Activated CD4-positive, alpha-beta T cell treated with anti-CD3 and anti-CD28 coated beads for 1 hour (primary cell): ENCODE data around the gene PNKD.
A peak's percentile ranks its signal among the peaks of the same experiment; 100 is the strongest.

Source experiments
- DNase-seq: peaks from one replicate; pipeline ENCODE4 v3.0.0-alpha.2; 2020

PNKD gene

GRCh38 chr2:218320704-218321336, 50.5 kb downstream of the PNKD start:
- DNase-seq: no peak

DNA sequence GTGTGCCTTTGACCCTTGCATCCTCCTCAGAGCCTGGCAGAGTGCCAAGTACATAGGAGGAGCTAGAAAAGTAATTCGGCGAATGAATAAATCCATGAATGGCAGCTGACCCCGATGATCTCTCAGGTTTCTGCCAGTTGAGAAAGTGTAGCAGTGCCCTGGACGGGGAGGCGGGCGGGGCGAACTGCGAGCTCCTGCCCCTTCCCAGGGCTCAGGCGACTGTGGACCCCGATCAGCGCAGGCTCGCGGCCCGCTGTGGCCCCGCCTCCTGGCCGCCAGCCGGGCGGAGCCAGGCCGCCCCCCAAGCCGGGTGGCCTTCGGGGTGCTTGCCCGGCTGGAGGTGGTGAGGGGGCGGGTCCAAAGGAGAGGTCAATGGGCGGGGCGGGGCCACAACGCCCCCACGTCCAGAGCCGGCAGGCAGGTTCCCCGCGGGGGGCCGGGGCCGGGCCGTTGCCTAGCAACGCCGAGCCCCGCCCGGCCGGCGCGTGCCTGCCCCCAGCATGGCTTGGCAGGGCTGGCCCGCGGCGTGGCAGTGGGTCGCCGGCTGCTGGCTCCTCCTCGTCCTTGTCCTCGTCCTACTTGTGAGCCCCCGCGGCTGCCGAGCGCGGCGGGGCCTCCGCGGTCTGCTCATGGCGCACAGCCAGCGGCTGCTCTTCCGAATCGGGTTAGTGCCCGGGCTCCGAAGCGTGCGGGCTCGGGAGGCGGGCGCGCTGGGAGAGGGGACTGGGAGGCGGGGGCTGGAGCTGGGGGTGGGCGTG, 52.6 kb downstream of the PNKD start:
- DNase-seq: peak; percentile 25

DNA sequence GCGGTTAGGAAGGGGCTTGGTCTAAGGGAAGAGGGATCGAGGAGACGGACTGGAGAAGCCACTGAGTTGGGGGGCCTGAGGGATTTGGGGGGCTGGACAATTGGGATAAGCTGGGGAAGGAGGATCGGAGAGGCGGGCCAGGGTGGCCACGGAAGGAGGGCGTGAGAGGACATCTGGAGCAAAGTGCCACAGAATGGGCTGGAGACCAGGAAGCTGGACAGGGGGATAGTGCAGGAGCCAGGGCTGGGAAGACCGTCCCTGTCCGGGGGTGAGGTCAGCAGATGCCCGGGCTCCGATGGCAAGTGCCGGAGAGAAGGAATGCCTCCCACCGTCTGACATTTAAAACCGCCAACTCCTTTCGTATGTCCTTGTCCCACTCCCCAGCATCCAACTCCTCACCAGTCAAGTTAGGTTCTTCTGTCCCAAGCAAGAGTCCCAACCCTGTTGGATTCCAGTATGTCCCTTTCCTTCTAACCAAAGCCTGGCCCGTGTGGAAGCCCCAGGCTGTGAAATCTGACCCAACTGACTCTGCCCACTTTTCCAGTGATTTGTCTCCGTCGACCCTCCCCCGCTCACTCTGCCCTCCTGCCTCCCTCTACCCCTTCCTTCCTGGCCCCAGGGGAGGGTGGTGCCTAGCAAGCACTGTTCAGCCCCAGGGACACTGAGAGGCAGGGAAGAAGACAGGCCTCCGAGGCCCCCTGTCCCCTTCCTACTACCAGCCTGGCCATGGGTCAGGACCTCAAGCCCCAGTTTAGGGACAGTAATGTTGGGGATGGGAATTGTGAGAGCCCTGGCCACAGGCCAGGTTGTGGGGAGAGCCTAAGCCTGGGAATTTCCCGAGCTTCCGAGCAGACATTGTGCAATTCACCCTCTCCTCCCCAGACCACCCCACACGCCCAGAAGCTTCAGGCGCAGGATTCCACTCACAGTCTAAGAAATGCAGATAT, 53.5 kb downstream of the PNKD start:
- no peak for DNase-seq

- DNase-seq: no peak
Measured at GRCh38 chr2:218325566-218326160, 55.3 kb downstream of the PNKD start.

- no peak for DNase-seq
Measured at GRCh38 chr2:218326315-218326714, 56.0 kb downstream of the PNKD start.

GRCh38 chr2:218327451-218328210, 57.3 kb downstream of the PNKD start:
- DNase-seq: no peak

DNA sequence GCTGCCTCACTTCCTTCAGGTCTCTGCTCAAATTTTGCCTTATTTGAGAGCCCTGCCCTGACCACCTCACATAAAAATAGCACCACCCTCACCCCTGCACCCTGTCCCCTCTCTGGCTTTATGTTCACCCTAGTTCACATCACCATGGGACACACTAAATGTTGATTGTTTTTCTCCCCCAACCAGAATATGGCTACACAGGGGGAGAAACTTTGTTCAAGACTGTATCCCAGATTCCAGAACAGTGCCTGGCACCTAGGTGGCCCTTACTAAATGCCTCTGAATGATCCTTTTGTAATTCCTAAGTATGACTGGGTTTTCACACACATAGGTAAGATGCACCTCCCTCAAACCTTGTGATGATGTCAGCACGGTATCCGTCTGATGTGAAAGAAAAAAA, 58.0 kb downstream of the PNKD start:
- DNase-seq: no peak

GRCh38 chr2:218329027-218329825, 58.9 kb downstream of the PNKD start:
- no peak for DNase-seq

- no peak for DNase-seq
Measured at GRCh38 chr2:218329826-218330593, 59.7 kb downstream of the PNKD start.

GRCh38 chr2:218331745-218332144, 61.4 kb downstream of the PNKD start:
- no peak for DNase-seq

GRCh38 chr2:218332288-218332687, 62.0 kb downstream of the PNKD start:
- DNase-seq: no peak

GRCh38 chr2:218332920-218333645, 62.8 kb downstream of the PNKD start:
- DNase-seq: no peak

GRCh38 chr2:218334531-218334930, 64.2 kb downstream of the PNKD start:
- DNase-seq: no peak

DNA sequence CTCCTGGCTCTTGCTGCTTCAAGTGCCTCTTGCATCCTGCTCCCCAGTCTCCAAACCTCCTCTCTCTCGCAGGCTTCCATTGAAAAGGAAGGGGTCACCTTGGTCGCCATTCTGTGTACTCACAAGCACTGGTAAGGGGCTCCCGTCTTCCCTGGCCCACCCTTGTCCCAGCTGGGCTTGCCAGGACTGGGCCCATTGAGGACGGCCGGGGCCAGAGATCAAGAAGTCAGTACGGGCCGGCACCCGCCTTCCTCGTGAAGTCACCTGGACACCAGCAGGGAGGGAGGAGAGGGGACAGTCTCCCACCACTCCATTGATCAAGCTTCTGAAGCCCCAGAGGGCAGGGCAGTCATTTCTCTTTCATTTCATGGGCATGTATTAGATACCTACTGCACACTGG, 70.3 kb downstream of the PNKD start:
- no peak for DNase-seq

- no peak for DNase-seq
Measured at GRCh38 chr2:218341381-218341780, 71.1 kb downstream of the PNKD start.

GRCh38 chr2:218342837-218343236, 72.5 kb downstream of the PNKD start:
- DNase-seq: no peak

DNA sequence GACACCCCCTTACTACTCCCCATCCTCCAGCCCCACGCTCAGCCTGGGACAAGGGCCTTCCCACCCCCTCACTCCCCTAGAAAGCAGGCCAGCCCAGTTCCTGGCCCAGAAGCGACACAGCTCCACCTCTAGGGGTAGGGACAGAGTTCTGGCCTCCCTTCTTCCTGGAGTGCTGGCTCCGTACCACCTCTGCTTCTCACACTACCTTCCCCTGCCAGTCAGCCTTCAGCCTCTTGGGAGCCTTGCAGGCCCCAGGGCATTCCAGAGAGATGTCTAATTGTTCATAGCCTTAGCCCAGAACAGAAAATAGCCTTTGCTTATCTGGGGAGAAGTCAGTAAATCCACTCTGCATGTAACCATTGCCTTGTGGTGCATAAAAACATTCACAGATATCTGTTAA, 73.3 kb downstream of the PNKD start:
- no peak for DNase-seq

GRCh38 chr2:218344090-218344754, 73.9 kb downstream of the PNKD start:
- DNase-seq: no peak

DNA sequence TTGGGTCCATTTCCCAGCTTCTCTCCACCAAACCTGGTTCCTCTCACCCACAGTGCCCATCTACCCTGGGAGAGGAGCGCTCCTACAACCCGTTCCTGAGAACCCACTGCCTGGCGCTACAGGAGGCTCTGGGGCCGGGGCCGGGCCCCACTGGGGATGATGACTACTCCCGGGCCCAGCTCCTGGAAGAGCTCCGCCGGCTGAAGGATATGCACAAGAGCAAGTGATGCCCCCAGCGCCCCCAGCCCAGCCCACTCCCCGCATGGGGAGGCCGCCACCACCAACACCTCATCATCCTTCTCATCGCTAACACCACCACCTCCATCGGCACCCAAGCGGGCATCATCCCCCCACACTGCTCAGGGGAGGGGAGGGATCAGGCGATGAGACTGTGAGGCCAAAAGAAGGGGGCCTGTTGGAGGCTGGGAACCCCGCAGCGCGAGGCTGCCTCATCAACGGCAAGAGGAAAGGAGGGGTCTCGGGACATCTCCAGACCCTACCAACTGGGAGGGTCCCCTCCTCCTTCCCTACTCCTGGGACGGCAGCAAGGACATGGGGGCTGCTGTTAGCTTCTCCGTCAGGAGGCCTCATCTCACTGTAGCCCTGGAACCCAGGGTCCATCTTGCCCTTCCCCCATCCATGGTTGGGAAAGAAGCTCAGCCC, 74.6 kb downstream of the PNKD start:
- no peak for DNase-seq
